Cardiac fibroblast (primary cell): ENCODE results near the gene ALOX15.
A peak's percentile ranks its signal among the peaks of the same experiment; 100 is the strongest.
"Not testable (repeated sequence)": the region's sequence is repeated elsewhere in the genome, so short reads cannot be mapped to it uniquely, and the experiment has no call there.

Source experiments
- DNase-seq, 2 donors: peaks; one replicate each; pipeline versions ENCODE4 v3.0.0 to v3.0.0-alpha.2; 2010; ENCODE audit warnings: low read depth in 2 of 2
- H3K4me3 ChIP-seq, 2 donors: replicated peaks in 1 of 2; 1 replicate in 1 of 2; 2 replicates in 1 of 2; pipeline ENCODE4 v1.5.1; 2011; ENCODE audit warnings: low read depth in 2 of 2, low read length in 2 of 2, mild to moderate bottlenecking in 2 of 2, moderate library complexity in 1 of 2
- TF ChIP-seq, protein P1 (sequence below): IDR thresholded peaks from one replicate; pipeline ENCODE4 v1.5.1; 2011; ENCODE audit warnings: low read depth, mild to moderate bottlenecking, low read length, inconsistent platforms

ALOX15 gene

DNA sequence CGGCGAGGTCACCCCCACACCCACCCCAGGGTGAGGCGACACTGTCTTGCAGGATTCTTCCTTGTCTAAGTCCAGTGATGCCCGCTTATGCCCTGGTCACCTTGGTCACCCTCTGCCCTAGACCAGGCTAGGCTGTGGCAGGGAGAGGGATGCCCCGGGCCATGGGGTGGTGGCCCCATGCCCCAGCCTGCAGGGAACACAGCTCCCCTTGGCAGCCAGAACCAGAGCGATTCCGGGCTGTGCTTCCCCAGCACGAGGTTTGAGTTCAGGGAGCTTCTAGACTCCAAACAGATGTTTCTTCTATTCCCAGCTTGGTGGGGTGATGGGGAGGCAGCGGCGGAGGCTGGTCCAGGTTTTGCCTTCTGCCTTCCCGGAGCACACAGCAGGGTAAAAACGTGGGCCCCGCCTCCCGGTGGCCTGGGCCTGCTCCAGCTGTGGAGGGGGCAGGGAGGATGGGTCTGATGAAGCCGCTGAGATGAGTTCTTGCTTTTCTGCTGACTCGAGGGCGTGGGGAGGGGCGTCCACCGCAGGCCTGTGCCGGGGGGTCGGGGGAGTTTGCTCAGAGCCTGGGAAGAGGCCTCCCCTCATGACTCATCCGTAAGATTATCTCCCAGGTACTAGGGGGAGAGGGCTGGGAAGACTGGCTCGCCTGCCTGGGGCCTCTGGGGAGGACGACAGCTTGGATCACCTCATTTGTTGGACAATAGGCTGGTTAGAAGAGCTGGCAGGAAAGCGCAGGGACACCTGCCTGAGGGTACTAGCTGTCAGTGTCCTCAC is 41.8 kb downstream of the ALOX15 start:
- H3K4me3 ChIP-seq = no peak overlapping the region
- peak in 1 of 2 donors; percentile 82 for DNase-seq
- TF ChIP-seq, protein P1, sequence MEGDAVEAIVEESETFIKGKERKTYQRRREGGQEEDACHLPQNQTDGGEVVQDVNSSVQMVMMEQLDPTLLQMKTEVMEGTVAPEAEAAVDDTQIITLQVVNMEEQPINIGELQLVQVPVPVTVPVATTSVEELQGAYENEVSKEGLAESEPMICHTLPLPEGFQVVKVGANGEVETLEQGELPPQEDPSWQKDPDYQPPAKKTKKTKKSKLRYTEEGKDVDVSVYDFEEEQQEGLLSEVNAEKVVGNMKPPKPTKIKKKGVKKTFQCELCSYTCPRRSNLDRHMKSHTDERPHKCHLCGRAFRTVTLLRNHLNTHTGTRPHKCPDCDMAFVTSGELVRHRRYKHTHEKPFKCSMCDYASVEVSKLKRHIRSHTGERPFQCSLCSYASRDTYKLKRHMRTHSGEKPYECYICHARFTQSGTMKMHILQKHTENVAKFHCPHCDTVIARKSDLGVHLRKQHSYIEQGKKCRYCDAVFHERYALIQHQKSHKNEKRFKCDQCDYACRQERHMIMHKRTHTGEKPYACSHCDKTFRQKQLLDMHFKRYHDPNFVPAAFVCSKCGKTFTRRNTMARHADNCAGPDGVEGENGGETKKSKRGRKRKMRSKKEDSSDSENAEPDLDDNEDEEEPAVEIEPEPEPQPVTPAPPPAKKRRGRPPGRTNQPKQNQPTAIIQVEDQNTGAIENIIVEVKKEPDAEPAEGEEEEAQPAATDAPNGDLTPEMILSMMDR = no peak

DNA sequence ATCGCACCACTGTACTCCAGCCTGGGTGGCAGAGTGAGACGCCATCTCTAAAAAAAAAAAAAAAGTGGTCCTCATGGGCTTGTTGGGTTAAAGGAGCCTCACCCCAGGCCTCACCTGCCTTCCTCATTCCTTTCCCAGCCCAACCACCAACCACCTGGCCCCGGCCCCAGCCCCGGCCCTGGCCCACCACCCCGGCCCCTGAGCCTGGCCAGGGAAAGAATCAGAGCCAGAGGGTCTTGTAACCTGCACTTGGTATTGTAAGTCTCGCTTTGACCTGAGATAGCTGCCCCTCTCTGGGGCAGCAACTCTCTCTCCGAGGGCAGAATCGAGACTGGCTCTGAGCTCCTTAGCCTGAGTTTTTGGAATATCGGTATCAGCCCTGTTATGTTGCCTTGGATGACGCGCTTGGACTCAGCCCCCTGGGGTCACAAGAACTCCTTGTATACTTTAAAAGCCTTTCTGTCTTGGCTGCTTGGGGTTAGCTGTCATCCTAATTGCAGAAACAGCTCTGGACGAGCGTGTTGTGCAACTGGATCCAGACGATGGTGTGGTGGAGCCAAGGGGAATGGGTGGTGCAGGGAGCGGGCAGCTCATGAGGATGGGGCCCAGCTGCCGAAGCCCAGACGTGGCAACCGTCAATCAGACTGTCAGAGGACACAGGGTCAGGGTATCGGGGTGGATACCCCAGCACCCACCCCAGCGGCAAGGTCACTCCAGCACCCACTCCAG is 42.5 kb downstream of the ALOX15 start:
- H3K4me3 ChIP-seq = no peak overlapping the region
- peak in 1 of 2 donors; percentile 92 for DNase-seq
- TF ChIP-seq, protein P1 = no peak

DNA sequence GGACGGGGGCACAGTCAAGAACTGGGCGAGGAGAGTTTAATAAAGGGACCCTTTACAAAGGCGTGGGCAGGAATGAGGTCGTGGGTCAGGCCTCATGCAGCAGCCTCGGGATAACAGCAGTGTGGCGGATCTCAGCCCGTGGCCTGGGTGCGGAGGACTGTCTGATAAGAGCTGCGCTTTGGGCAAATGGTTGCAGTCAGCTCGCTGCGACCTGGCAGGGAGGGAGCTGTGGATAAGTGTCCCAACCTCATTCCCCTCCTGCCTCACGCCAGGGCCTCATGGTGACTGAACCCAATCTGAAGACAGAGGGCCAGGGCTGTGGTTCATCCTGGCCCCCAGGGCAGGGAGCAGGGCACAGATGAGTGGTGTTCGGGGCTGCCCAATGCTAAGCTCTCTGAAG is 43.5 kb downstream of the ALOX15 start:
- TF ChIP-seq, protein P1 = no peak
- no peak overlapping the region for H3K4me3 ChIP-seq
- DNase-seq = no peak

DNA sequence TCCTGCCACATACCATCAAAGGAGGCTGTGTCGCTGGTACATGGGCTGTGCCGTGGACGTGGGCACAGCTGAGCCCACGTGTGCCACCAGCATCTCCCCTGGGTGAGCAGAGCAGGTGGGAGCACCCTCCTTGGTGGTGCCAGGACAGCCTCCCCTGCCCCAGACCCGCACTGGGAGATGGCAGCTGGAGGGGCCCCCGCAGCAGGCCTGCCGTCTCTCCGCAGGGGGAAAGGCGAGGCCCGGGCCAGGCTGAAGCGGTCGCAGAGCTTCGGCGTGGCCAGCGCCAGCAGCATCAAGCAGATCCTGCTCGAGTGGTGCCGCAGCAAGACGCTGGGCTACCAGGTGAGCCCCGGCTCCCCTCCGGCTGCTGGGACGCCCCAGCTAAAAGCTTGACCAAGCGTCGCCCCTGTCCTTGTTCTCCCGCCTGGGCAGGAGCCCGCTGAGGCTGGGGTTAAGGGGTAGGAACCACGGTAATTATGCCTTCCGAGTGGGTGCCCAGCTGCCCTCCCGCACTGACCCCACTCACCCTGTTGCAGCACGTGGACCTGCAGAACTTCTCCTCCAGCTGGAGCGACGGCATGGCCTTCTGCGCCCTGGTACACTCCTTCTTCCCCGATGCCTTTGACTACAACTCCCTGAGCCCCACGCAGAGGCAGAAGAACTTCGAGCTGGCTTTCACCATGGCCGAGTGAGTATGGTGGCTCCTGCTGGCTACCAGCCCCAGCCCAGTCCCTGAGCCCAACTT is 44.7 kb downstream of the ALOX15 start:
- DNase-seq = no peak
- TF ChIP-seq, protein P1 = no peak
- H3K4me3 ChIP-seq = no peak overlapping the region

DNA sequence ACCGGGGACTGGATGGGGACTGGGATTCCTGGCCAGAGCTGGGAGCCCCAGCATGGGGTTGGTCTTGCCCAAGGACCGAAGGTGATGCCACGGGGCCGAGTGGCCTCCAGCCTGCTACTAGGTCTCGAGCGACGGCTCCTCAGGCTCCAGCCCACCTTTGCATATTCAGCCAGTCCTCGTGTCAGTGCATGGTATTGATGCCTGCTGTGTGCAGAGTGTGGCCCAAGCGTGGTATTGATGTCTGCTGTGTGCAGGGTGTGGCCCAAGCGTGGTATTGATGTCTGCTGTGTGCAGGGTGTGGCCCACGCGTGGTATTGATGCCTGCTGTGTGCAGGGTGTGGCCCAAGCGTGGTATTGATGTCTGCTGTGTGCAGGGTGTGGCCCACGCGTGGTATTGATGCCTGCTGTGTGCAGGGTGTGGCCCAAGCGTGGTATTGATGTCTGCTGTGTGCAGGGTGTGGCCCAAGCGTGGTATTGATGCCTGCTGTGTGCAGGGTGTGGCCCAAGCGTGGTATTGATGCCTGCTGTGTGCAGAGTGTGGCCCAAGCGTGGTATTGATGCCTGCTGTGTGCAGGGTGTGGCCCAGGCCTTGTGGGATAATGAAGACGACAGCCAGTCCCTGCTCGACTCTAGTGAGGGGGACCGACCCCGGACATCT is 45.7 kb downstream of the ALOX15 start:
- not testable (repeated sequence) for H3K4me3 ChIP-seq, DNase-seq

- TF ChIP-seq, protein P1 = no peak
- DNase-seq = no peak
- H3K4me3 ChIP-seq = no peak overlapping the region
These were observed 46.4 kb downstream of the ALOX15 start for GRCh38 chr17:4594931-4595684.
